ENCODE results near the gene GLOD4. TPM values are rescaled to one million over a fixed set of nuclear protein-coding genes. Genes with fewer than 3 reads are reported as not detected.

Gene GLOD4
- total RNA-seq, 1 experiment from 2014 or later = 33.8 TPM

GRCh38 chr17:718075-718474 is 64.0 kb downstream of the GLOD4 start:
- intact Hi-C loops (cut with micrococcal nuclease) = no loop called here

More at GRCh38 chr17:718075-718474, 64.0 kb downstream of the GLOD4 start:
- Histone ChIP-seq H4K20me1 (ENCODE audit: low read length) (no peaks in the 10 kb centered on the region), H3K9me2 (replicated peaks; ENCODE audit: low read length) (no peaks in the 10 kb centered on the region), H3K27ac (ENCODE audit: low read length) (no peak overlapping the region), H3K27me3 (ENCODE audit: low read length) (no peaks in the 10 kb centered on the region), H3K36me3 (ENCODE audit: low read depth, low read length) (no peaks in the 10 kb centered on the region), H3K79me2 (ENCODE audit: low read length) (peaks cover 15% of the 10 kb centered on the region), H3K4me2 (ENCODE audit: low read length) (no peak overlapping the region), H3K4me3 (ENCODE audit: low read length) (no peak overlapping the region), H3K9me3 (ENCODE audit: low read length) (no peaks in the 10 kb centered on the region), H3K9ac (ENCODE audit: low read length) (no peak overlapping the region), H2AFZ (ENCODE audit: low read length) (no peak overlapping the region), H3F3A (ENCODE audit: low read length, unreplicated experiment) (no peaks in the 10 kb centered on the region), H3K4me1 (ENCODE audit: insufficient read depth, low read length) (peaks cover 6% of the 10 kb centered on the region; the same call in 1 of the 2 replicates)
- no TSS peak for BruUV-seq (replicated peaks)
- no peak for ATAC-seq
- ChIA-PET CTCF (interaction anchor here (0.6 kb wide), 1 partner anchor 74 kb away, joined by 3 read pairs; no protein-coding TSS in a partner anchor), POLR2A (ENCODE audit: unreplicated experiment) (no interaction called here)
- TF ChIP-seq, protein P1, sequence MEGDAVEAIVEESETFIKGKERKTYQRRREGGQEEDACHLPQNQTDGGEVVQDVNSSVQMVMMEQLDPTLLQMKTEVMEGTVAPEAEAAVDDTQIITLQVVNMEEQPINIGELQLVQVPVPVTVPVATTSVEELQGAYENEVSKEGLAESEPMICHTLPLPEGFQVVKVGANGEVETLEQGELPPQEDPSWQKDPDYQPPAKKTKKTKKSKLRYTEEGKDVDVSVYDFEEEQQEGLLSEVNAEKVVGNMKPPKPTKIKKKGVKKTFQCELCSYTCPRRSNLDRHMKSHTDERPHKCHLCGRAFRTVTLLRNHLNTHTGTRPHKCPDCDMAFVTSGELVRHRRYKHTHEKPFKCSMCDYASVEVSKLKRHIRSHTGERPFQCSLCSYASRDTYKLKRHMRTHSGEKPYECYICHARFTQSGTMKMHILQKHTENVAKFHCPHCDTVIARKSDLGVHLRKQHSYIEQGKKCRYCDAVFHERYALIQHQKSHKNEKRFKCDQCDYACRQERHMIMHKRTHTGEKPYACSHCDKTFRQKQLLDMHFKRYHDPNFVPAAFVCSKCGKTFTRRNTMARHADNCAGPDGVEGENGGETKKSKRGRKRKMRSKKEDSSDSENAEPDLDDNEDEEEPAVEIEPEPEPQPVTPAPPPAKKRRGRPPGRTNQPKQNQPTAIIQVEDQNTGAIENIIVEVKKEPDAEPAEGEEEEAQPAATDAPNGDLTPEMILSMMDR (conservative IDR thresholded peaks at IDR 0.05; ENCODE audit: low read depth, low read length) = no peak
- DNase-seq = no peak

Other genes with a start within 250 kb of the GLOD4 start
- 14.5 and 21.9 TPM in 2 replicates for gene VPS53, start 67.4 kb downstream of the GLOD4 start, total RNA-seq (2014; rRNA removed)
- gene TLCD3A, start 49.7 kb downstream of the GLOD4 start, total RNA-seq (2014; rRNA removed) = 10.0 and 13.9 TPM in 2 replicates
- gene GEMIN4, start 30.0 kb downstream of the GLOD4 start, total RNA-seq (2014; rRNA removed) = 24.6 and 25.0 TPM in 2 replicates
- 32.1 and 40.4 TPM in 2 replicates for gene MRM3, start 73 bp upstream of the GLOD4 start, total RNA-seq (2014; rRNA removed)
- 20.8 and 25.6 TPM in 2 replicates for gene NXN, start 197.5 kb upstream of the GLOD4 start, total RNA-seq (2014; rRNA removed)
- 17.2 and 17.7 TPM in 2 replicates for gene TIMM22, start 214.8 kb upstream of the GLOD4 start, total RNA-seq (2014; rRNA removed)